PFSK-1 (cell line): ENCODE data around the gene LRRC4B.

Experiments used
- POLR2AphosphoS5 ChIP-seq: IDR thresholded peaks from 2 replicates; pipeline ENCODE4 v1.6.1; 2012; ENCODE audit warnings: low read depth, mild to moderate bottlenecking, control low read depth, low read length, moderate library complexity
- REST ChIP-seq, 2 experiments: IDR thresholded peaks; 2 replicates each; pipeline versions ENCODE4 v1.6.1 to v1.8.0; 2011 to 2012; ENCODE audit warnings: low read depth in 2 of 2, low read length in 2 of 2, control low read depth in 1 of 2, inconsistent platforms in 1 of 2, mild to moderate bottlenecking in 1 of 2, moderate library complexity in 1 of 2; ENCODE audit not compliant: insufficient read depth in 1 of 2
- SIN3A ChIP-seq: IDR thresholded peaks from 2 replicates; pipeline ENCODE4 v1.6.1; 2012; ENCODE audit warnings: mild to moderate bottlenecking, low read length, moderate library complexity, borderline replicate concordance; ENCODE audit not compliant: insufficient read depth
- TAF1 ChIP-seq: IDR thresholded peaks from 2 replicates; pipeline ENCODE4 v1.6.1; 2012; ENCODE audit warnings: low read length, control low read depth, borderline replicate concordance; ENCODE audit not compliant: insufficient read depth

DNA sequence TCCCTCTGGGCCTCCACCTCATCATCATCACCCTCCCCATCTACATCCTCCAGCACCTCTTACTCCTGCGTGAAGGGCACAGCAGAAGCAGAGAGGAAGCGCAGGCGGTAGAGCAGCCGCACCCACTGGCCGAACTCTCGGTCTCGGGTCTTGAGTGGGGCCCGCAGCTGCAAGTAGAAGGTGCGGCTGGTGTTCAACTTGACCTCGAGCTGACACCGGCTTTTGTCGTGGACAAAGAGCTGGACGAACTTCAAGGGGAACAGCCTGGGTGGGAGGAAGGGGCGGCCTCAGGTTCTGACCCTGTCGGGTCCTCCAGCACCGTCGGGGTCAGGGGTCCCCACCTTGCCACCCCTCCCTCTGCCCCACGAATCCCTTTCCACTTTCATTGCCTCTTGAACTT, 100.7 kb downstream of the LRRC4B start:
- no peak for TF ChIP-seq SIN3A
- no peak for TF ChIP-seq POLR2AphosphoS5
- TF ChIP-seq TAF1 = no peak
- no peak for TF ChIP-seq REST (IDR thresholded peaks at IDR 0.05; ENCODE audit: insufficient read depth in 1 of 2, low read depth in 2 of 2, low read length in 2 of 2)
